Nephron progenitor cell (in vitro differentiated cells): Measurements from ENCODE around the gene NKD1.

Experiments
- DNase-seq: peaks from one replicate; pipeline ENCODE4 v3.0.0; 2021
- H3K27ac Mint-ChIP-seq: 2 replicates; pipeline ENCODE4 v1.8.0; 2021; ENCODE audit warnings: mild to moderate bottlenecking, moderate library complexity, mixed read lengths
- H3K27me3 Mint-ChIP-seq: 2 replicates; pipeline ENCODE4 v1.8.0; 2021; ENCODE audit warnings: mild to moderate bottlenecking, low read depth, mixed read lengths; ENCODE audit not compliant: poor library complexity
- H3K36me3 Mint-ChIP-seq: 2 replicates; pipeline ENCODE4 v1.8.0; 2021; ENCODE audit warnings: low read depth, mixed read lengths
- H3K4me1 Mint-ChIP-seq: 2 replicates; pipeline ENCODE4 v1.8.0; 2021; ENCODE audit warnings: mixed read lengths
- H3K4me3 Mint-ChIP-seq: 2 replicates; pipeline ENCODE4 v1.8.0; 2021; ENCODE audit warnings: mild to moderate bottlenecking, moderate library complexity, mixed read lengths
- H3K9me3 Mint-ChIP-seq: 2 replicates; pipeline ENCODE4 v1.8.0; 2021; ENCODE audit warnings: mild to moderate bottlenecking, moderate library complexity, mixed read lengths
- CTCF ChIP-seq: fragments of 200-600 bp; sonication (generic); IDR thresholded peaks from 2 replicates; pipeline ENCODE4 v1.5.0; 2021; ENCODE audit warnings: antibody characterized with exemption

Gene NKD1

GRCh38 chr16:50640391-50640790 lies 92.2 kb downstream of the NKD1 start:
- H3K4me3 Mint-ChIP-seq, result no peak overlapping the region
- peaks cover 9% of the 10 kb centered on the region for H3K36me3 Mint-ChIP-seq
- no peak overlapping the region for H3K27ac Mint-ChIP-seq
- H3K4me1 Mint-ChIP-seq, result peaks cover 58% of the 10 kb centered on the region
- peaks cover 4% of the 10 kb centered on the region for H3K27me3 Mint-ChIP-seq
- DNase-seq, result no peak
- no peak for TF ChIP-seq CTCF
- H3K9me3 Mint-ChIP-seq, result no peaks in the 10 kb centered on the region

GRCh38 chr16:50640919-50641817 lies 93.0 kb downstream of the NKD1 start:
- Mint-ChIP-seq H3K27me3 (no peaks in the 10 kb centered on the region), H3K4me1 (peaks cover 58% of the 10 kb centered on the region), H3K36me3 (peaks cover 9% of the 10 kb centered on the region), H3K27ac (peak overlapping the region; percentile 66), H3K4me3 (no peak overlapping the region), H3K9me3 (no peaks in the 10 kb centered on the region)
- DNase-seq, result no peak
- TF ChIP-seq CTCF, result no peak

DNA sequence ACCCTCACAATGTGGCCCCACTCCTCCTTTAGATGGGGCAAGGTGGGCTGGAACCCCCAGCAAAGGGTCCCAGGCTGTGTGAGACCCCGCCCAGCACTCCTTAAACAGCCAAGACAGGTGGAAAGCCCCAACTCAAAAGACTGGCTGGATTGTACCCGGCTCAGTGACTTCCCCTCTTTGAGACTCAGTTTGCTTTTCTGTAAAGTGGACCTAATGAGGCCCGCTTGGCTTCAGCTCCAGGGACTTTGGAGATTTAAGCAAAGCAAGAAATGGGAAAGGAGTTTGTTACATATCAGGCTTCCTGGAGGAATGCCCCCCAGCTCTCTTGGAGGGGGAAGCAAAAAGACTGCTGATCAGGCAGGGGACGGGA lies 93.6 kb downstream of the NKD1 start:
- no peak overlapping the region for H3K27ac Mint-ChIP-seq
- peaks cover 56% of the 10 kb centered on the region for H3K4me1 Mint-ChIP-seq
- H3K36me3 Mint-ChIP-seq, result peaks cover 9% of the 10 kb centered on the region
- DNase-seq, result no peak
- no peak for TF ChIP-seq CTCF
- no peak overlapping the region for H3K4me3 Mint-ChIP-seq
- no peaks in the 10 kb centered on the region for H3K9me3 Mint-ChIP-seq
- no peaks in the 10 kb centered on the region for H3K27me3 Mint-ChIP-seq

DNA sequence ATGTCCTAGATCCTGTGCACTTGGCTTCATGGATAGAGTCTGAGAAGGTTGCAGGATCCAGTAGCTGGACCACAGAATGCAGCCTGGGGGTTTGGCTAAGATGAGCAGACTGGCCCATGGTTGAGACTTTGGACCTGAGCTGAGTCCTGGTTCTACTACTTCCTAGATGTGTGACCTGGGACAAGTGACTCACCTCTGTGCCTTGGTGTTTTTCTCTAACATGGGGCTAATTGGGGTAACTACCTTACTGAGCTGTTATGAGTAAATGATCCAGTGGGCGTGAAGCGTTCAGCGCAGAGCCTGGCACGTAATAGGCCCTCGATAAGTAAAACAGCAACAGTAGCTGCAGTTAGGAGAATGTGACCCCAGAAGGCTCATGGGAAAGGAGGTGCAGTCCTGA lies 94.2 kb downstream of the NKD1 start:
- Mint-ChIP-seq H3K27ac (no peak overlapping the region), H3K9me3 (no peaks in the 10 kb centered on the region), H3K4me3 (no peak overlapping the region), H3K27me3 (no peaks in the 10 kb centered on the region), H3K4me1 (peaks cover 51% of the 10 kb centered on the region), H3K36me3 (peaks cover 9% of the 10 kb centered on the region)
- DNase-seq, result no peak
- no peak for TF ChIP-seq CTCF

- H3K4me1 Mint-ChIP-seq, result peaks cover 46% of the 10 kb centered on the region
- no peak overlapping the region for H3K27ac Mint-ChIP-seq
- H3K4me3 Mint-ChIP-seq, result no peak overlapping the region
- no peak for TF ChIP-seq CTCF
- H3K9me3 Mint-ChIP-seq, result no peaks in the 10 kb centered on the region
- no peak for DNase-seq
- peaks cover 12% of the 10 kb centered on the region for H3K36me3 Mint-ChIP-seq
- H3K27me3 Mint-ChIP-seq, result no peaks in the 10 kb centered on the region
Observed at GRCh38 chr16:50643192-50643591, 95.0 kb downstream of the NKD1 start.

DNA sequence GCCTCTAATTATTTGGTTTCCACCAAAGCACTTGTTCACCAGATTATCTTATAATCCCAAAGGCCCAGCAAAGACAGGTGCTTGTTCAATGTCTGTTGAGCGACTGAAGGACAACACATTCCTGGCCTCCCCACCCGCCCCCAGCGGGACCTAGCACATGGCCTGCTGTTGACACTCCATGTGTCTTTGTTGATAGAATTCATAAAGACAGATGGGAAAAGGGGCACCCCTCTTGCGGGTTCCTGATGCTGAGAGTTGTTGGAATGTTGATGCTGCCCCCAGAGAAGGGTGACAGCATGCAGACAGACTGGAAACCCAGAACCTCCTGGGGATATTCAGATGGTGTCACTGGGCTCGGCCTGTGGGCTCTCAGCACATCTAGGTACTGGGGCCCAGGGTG lies 96.0 kb downstream of the NKD1 start:
- Mint-ChIP-seq H3K9me3 (no peaks in the 10 kb centered on the region), H3K27me3 (no peaks in the 10 kb centered on the region), H3K36me3 (peaks cover 21% of the 10 kb centered on the region), H3K4me1 (peaks cover 36% of the 10 kb centered on the region), H3K27ac (no peak overlapping the region), H3K4me3 (no peak overlapping the region)
- DNase-seq, result no peak
- TF ChIP-seq CTCF, result no peak
